H1 (cell line): ENCODE results near the gene FAM167B. TPM values are rescaled to one million over a fixed set of nuclear protein-coding genes. Genes with fewer than 3 reads are reported as not detected.
A peak's percentile ranks its signal among the peaks of the same experiment; 100 is the strongest.

ENCODE experiments used
- ASH2L ChIP-seq: fragments of 200-600, 300-600 bp; sonication (generic); IDR thresholded peaks from one replicate; pipeline ENCODE4 v1.7.1; 2017; ENCODE audit warnings: low read length
- CREB1 ChIP-seq: IDR thresholded peaks from 2 replicates; pipeline ENCODE4 v1.6.1; 2012; ENCODE audit warnings: inconsistent platforms
- JUND ChIP-seq: IDR thresholded peaks from 2 replicates; pipeline ENCODE4 v1.6.1; 2011; ENCODE audit warnings: mild to moderate bottlenecking, improper control_type of control experiment, low read length
- RNF2 ChIP-seq: fragments of 200-900, 300-1000 bp; sonication (generic); IDR thresholded peaks from 2 replicates; pipeline ENCODE4 v1.7.1; 2016; ENCODE audit warnings: borderline replicate concordance, low read depth, mild to moderate bottlenecking, antibody characterized with exemption, low read length; ENCODE audit not compliant: poor library complexity, severe bottlenecking; ENCODE audit errors: missing control alignments
- SAP30 ChIP-seq: fragments of 300-600 bp; sonication (generic); IDR thresholded peaks from 2 replicates; pipeline ENCODE4 v1.7.1; 2012; ENCODE audit warnings: low read length, moderate library complexity, mild to moderate bottlenecking, inconsistent platforms; ENCODE audit not compliant: insufficient read depth, insufficient replicate concordance
- TCF12 ChIP-seq: IDR thresholded peaks from 2 replicates; pipeline ENCODE4 v1.6.1; 2011; ENCODE audit warnings: low read depth, mild to moderate bottlenecking, low read length
- polyA plus RNA-seq, 7 experiments: library from polyadenylated mRNA; depleted of rRNA in 3 of 7; stranded (reverse) in 5 of 7; unstranded in 2 of 7; fragments of >200 nt in 5 of 7; fragments of 200-250 nt in 2 of 7; gene quantifications; 1 replicate in 5 of 7; 2 replicates in 1 of 7; 4 replicates in 1 of 7; pipeline versions ENCODE4 v1.2.1 to v1.2.3, GENCODE V29; 2011 to 2013; ENCODE audit warnings: missing spikeins in 2 of 7, mixed read lengths in 2 of 7
- total RNA-seq: library from RNA; stranded (reverse); fragmentation: NEBNext Ultra II Directional; extraction: Animal tissue kit (Norgen Biotek cat#: 25700); gene quantifications from 2 replicates; pipeline ENCODE4 v1.2.1, GENCODE V29; 2021
- TF ChIP-seq, protein P1 (sequence below): fragments of 300-600 bp; sonication (generic); IDR thresholded peaks from 2 replicates; pipeline ENCODE4 v1.7.1; 2012; ENCODE audit warnings: low read length, moderate library complexity, mild to moderate bottlenecking, inconsistent platforms; ENCODE audit not compliant: insufficient replicate concordance

The FAM167B gene
- total and polyA plus RNA-seq, 2 of the 8 experiments (the other 6 are each of a cell fraction or from before 2014, with no cell fraction given): 2.8 to 3.9 TPM

DNA sequence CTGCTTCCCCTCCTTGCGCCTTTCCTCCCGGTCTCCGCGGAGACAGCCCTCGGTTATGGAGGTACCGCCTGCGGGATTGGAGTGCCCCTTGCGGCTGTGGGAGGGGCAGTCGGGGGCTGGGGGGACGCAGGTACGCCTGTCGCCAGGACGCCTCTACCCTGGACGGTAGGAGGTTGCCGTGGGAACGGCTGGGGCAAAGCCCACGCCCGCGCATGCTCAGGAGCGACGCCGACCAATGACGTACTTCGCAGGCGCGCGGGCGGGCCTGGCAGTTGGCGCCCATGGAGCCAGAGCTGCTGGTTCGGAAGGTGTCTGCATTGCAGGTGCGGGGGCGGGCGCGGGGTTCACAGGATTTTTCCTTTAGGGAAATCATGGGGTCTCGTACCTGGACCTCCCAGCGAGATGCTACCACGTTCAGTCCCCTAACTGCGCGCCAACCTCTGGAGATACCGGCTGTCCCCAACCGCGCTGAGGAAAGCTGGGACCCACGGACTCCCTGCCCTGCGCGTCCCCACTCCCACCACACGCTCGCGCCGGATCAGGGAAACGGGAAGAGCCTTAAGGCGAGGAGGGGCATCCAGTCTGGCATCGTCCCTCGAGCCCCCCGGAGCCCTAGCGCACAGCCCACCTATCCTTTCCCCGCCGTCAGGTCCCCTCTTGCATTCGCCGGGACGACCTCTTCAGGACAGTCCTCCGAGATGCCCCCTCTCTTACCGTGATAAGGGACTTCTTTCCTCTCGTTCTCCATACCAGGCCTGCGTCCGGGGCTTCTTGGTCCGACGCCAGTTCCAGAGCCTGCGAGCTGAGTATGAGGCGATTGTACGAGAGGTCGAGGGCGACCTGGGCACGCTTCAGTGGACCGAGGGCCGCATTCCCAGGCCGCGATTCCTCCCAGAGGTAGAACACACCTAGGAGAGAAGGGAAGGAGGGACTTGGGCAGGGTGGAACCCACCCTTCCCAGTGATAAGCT lies 41.3 kb upstream of the FAM167B start, which contains the start of gene IQCC (continued):
- TF ChIP-seq, protein P1, sequence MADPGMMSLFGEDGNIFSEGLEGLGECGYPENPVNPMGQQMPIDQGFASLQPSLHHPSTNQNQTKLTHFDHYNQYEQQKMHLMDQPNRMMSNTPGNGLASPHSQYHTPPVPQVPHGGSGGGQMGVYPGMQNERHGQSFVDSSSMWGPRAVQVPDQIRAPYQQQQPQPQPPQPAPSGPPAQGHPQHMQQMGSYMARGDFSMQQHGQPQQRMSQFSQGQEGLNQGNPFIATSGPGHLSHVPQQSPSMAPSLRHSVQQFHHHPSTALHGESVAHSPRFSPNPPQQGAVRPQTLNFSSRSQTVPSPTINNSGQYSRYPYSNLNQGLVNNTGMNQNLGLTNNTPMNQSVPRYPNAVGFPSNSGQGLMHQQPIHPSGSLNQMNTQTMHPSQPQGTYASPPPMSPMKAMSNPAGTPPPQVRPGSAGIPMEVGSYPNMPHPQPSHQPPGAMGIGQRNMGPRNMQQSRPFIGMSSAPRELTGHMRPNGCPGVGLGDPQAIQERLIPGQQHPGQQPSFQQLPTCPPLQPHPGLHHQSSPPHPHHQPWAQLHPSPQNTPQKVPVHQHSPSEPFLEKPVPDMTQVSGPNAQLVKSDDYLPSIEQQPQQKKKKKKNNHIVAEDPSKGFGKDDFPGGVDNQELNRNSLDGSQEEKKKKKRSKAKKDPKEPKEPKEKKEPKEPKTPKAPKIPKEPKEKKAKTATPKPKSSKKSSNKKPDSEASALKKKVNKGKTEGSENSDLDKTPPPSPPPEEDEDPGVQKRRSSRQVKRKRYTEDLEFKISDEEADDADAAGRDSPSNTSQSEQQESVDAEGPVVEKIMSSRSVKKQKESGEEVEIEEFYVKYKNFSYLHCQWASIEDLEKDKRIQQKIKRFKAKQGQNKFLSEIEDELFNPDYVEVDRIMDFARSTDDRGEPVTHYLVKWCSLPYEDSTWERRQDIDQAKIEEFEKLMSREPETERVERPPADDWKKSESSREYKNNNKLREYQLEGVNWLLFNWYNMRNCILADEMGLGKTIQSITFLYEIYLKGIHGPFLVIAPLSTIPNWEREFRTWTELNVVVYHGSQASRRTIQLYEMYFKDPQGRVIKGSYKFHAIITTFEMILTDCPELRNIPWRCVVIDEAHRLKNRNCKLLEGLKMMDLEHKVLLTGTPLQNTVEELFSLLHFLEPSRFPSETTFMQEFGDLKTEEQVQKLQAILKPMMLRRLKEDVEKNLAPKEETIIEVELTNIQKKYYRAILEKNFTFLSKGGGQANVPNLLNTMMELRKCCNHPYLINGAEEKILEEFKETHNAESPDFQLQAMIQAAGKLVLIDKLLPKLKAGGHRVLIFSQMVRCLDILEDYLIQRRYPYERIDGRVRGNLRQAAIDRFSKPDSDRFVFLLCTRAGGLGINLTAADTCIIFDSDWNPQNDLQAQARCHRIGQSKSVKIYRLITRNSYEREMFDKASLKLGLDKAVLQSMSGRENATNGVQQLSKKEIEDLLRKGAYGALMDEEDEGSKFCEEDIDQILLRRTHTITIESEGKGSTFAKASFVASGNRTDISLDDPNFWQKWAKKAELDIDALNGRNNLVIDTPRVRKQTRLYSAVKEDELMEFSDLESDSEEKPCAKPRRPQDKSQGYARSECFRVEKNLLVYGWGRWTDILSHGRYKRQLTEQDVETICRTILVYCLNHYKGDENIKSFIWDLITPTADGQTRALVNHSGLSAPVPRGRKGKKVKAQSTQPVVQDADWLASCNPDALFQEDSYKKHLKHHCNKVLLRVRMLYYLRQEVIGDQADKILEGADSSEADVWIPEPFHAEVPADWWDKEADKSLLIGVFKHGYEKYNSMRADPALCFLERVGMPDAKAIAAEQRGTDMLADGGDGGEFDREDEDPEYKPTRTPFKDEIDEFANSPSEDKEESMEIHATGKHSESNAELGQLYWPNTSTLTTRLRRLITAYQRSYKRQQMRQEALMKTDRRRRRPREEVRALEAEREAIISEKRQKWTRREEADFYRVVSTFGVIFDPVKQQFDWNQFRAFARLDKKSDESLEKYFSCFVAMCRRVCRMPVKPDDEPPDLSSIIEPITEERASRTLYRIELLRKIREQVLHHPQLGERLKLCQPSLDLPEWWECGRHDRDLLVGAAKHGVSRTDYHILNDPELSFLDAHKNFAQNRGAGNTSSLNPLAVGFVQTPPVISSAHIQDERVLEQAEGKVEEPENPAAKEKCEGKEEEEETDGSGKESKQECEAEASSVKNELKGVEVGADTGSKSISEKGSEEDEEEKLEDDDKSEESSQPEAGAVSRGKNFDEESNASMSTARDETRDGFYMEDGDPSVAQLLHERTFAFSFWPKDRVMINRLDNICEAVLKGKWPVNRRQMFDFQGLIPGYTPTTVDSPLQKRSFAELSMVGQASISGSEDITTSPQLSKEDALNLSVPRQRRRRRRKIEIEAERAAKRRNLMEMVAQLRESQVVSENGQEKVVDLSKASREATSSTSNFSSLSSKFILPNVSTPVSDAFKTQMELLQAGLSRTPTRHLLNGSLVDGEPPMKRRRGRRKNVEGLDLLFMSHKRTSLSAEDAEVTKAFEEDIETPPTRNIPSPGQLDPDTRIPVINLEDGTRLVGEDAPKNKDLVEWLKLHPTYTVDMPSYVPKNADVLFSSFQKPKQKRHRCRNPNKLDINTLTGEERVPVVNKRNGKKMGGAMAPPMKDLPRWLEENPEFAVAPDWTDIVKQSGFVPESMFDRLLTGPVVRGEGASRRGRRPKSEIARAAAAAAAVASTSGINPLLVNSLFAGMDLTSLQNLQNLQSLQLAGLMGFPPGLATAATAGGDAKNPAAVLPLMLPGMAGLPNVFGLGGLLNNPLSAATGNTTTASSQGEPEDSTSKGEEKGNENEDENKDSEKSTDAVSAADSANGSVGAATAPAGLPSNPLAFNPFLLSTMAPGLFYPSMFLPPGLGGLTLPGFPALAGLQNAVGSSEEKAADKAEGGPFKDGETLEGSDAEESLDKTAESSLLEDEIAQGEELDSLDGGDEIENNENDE: no peak
- no peak for TF ChIP-seq SAP30
- peak; percentile 77 for TF ChIP-seq ASH2L
- TF ChIP-seq CREB1: peak; percentile 97
- peak; percentile 32; the same call in 1 of the 2 replicates for TF ChIP-seq JUND
- TF ChIP-seq TCF12: no peak
- TF ChIP-seq RNF2: no peak
